HuH-7.5 (cell line): ENCODE results near the gene MAP3K6.
A peak's percentile ranks its signal among the peaks of the same experiment; 100 is the strongest.
"Not testable (repeated sequence)": the region's sequence is repeated elsewhere in the genome, so short reads cannot be mapped to it uniquely, and the experiment has no call there.

Source experiments
- DNase-seq: peaks from one replicate; pipeline ENCODE4 v3.0.0; 2011; ENCODE audit warnings: low spot score

The MAP3K6 gene

DNA sequence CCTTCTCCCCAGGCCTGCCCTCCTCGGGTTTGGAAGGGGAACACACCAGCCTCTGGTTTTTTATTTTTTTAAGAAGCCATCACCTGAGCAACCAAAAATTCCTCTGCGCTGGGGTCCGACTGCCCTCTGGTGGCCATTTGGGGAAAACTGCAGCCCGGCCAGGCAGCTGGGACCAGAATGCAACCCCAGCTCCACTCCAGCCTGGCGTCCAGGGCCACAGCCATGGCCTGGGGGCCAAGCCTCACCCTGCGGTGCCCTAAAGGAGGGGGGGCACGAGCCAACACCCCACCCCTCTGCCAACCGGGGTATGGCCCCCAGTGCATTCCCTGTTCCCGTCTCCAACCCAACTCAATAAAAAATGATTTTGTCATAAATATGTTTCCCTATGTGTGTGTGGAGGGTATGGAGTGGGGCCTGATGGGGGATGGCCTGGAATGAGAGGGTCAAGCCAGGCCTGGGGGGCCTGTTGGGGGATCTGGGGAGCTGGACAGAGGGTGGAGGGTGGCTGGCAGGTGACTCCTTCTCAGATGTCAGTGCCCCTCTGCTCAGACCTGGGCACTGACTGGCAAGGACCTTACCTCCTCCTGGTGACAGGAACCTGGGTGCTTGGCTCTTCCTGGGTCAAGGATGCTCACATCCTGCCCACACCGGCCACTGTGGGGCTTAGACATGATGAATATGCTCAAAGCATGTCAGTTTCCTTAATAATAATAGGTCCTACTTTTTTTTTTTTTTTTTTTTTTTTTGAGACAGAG lies 28.9 kb upstream of the MAP3K6 start:
- DNase-seq: peak; percentile 83

DNA sequence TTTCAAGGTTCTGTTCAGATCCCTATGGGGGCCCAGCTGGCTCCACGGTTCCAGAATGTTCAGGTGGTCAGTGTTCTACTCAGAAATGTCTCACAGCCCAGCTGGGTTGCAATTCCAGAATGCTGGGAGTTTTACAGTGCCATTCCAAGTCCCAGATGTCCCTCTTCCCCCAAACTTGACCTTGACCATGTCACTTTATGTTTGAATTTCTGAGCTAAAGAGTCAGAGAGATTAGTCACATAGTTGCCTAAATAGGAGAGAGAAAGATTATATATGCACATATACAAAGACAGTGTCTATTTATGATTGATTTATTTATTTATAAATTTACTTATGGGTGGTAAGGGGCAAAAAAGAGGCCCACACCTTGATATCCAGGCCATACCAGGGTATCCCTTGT lies 28.2 kb upstream of the MAP3K6 start:
- DNase-seq: no peak

DNA sequence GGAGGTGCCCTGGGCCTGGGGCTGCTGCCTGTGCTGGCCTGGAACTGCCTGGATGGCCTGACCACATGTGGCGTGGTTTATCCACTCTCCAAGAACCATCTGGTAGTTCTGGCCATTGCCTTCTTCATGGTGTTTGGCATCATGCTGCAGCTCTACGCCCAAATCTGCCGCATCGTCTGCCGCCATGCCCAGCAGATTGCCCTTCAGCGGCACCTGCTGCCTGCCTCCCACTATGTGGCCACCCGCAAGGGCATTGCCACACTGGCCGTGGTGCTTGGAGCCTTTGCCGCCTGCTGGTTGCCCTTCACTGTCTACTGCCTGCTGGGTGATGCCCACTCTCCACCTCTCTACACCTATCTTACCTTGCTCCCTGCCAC lies 27.5 kb upstream of the MAP3K6 start:
- DNase-seq: no peak

DNA sequence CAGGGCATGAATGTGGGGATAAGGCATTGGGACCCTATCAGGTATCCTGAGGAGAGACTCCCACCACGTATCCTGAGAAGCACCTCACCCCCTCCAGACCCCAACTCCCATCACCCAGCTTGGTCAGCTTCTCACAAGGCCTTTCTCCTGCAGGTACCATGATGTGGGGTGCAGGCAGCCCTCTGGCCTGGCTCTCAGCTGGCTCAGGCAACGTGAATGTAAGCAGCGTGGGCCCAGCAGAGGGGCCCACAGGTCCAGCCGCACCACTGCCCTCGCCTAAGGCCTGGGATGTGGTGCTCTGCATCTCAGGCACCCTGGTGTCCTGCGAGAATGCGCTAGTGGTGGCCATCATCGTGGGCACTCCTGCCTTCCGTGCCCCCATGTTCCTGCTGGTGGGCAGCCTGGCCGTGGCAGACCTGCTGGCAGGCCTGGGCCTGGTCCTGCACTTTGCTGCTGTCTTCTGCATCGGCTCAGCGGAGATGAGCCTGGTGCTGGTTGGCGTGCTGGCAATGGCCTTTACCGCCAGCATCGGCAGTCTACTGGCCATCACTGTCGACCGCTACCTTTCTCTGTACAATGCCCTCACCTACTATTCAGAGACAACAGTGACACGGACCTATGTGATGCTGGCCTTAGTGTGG lies 27.0 kb upstream of the MAP3K6 start:
- DNase-seq: no peak

DNA sequence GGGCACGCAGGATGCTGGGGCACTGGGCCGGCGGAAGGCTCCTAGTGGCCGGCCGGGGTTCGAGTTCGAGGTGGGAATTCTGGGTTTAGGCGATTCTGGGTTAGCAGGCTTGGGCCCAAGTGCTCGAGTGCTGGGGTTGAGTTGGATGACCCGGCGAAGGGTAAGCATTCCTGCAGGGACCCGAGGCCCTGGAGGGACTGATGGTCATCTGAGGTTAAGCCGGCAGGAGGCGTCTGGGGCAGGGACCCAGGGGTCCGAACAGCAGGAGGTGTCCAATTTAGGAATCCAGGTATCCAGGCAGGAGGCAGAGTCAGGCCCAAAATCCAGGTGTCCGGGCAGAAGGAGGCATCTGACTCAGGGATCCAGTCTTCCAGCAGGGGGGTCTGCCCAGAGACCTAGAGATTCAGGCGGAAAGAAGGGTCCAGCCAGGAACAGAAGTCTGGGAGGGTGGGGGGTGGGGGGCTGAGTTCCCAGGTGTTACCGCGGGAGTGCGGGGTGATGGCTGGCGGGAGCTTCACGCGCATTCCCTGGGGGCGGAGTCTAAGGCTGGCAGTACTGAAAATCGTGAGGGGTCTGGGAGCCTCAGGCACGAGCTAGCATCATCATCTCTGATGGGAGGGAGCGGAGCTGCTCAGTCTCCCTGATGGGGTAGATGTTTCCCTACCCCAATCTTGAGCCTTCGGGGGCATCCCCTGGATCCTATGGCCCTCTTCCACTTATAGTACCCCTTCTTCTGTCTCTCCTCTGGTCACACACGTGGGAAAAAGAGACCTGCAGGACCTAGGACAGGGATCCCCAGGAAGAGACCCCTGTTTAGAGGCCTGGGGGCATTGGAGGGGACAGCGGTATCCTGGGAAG lies 26.2 kb upstream of the MAP3K6 start:
- DNase-seq: peak; percentile 78

DNA sequence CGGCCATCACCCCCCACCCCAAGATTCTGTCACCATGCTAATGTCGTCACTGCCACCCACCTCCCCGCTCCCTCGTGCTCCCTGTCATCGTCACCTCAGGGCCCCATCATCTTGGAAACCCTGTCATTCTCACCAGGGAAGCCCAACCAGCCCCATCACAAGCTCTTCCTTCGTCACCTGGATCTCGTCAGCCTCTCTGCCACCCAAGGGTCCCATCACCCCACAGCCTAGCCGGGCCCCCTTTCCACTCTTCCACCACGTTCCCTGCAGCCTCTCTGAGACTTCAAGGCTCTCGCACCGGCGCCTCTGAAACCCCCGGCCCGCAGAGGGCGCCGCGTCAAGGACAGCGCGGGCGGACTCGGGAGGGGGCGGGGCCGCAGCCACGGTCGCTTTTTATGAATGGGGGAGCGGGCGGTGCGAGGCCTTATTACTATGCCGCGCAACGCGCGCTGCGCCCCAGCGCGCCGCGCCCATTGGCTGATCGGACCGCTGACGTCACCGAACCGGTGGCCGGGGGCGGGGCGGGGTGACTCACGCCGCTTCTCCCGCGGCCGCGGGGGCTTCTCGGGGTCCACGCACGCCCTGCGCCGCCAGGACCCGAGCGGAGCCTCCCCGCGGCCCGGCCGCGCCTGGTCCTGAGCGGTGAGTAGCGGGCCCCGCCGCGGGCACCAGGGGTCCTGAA lies 25.5 kb upstream of the MAP3K6 start, which contains the start of gene GPR3:
GPR3 (plus strand) TSS at position 527 of the 682 bp plus-strand sequence. CDS start 1,177 bp downstream, outside the sequence.
- DNase-seq: peak; percentile 92

DNA sequence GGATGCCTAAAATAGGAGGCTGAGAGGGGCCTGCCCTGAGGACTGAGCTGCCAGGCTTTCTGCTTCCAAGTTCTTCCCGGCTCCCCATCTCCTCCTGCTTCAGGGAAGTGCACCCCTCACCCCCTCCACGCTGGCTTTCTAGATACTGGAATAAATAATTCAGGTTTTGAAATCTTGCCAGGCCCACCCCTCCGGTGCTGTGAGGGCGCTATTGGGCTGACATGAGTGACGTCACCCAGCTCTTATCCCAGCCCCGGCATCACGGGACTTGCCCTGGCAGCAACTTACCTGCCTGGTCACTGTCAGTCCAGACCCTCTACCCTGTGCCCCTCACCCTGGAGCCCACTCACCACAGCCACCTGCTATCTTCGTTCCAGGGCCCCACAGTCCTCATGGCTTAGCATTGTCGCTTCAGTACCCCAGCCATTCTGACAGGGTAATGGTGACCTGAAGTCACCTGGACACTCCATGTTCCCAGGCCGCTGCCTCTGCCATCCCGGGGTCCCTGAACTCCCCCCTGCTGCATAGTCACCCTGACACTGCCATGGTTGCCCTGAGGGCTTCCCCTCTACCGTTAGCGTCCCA lies 24.8 kb upstream of the MAP3K6 start:
- DNase-seq: no peak

DNA sequence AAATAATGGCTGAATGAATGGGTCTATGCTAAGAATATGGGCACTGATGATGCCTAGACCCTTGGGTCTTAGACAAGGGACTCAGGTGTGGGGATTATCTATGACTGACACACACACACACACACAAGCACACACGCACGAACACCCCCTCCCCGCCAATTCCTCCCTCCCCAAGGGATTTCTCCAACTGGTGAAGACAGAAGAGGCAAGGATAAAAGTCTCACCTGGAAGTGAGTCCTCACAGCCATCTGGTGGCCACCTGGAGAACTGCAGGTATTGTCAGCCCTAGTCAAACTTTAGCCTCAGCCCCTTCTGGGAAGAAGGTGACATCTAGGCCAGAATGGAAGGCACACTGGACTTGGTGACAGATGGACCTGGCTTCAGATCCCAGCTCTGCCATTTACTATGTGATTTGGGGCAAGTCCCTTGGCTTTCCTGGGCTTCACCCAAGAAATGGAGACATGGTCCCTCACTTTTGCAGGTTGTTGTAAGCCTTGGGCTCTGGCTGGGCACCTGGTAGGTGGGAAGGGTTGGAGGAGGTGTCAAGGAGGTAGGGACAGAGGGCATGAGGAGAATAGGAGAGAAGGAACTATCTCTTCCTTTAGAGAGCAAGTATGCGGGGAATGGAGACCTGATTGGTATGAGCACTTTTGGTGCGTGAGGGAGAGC lies 21.7 kb upstream of the MAP3K6 start:
- peak; percentile 80 for DNase-seq

DNA sequence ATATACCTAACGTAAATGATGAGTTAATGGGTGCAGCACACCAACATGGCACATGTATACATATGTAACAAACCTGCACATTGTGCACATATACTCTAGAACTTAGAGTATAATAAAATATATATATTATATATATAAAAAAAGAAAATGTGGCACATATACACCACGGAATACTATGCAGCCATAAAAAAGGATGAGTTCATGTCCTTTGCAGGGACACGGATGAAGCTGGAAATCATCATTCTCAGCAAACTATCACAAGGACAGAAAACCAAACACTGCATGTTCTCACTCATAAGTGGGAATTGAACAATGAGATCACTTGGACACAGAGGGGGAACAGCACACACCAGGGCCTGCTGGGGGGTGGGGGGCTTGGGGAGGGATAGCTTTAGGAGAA lies 18.0 kb upstream of the MAP3K6 start:
- not testable (repeated sequence) for DNase-seq

DNA sequence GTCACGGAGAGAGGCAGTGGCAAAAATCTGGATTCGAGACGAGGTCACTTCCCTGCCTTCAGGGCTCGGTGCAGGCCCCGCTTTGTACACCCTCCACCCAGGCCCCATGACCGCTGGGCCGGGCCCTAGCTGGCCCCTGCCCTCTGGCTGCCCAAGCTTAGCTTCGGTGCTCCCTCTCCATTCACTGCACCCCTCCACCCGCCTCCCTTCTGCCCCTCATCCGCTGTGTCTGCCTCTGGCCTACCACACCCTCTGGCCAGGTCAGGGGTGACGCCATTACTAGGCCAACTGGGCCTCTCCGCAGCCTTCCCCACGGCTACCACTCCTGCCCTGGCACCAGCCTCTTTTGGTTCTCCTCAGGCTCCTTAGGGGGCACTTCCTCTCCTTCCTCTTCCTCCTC lies 16.9 kb upstream of the MAP3K6 start:
- DNase-seq: no peak

DNA sequence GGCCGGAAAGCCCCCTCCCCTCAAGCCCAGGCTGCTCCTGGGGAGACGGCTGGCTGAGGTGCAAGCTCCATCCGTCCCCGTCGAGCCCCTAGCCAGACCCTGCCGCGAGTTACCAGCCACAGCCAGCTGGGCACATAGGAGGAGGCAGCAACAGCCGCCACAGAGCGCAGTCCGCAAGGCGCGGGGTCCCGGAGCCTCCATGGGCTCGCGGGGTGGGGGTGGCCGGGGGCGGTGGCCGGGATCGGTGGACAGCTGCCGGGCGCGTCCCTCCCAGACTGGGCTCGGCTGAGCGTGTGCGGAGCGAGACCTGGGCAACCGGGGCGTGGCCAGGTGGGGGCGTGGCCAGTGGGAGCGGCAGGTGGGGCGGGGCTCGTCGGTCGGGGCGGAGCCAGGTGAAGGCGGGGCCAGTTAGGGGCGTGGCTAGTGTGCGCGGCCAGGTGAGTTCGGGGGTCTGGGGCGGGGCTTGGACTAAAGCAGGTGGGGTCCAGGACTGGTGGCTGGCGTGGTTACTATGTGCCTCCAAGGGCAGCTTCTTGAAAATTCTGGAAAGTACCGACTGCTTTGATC lies 16.4 kb upstream of the MAP3K6 start, which contains the start of gene CD164L2:
CD164L2 (minus strand) TSS at position 295 of the 567 bp plus-strand sequence; CDS start at position 201, 94 bp downstream.
- no peak for DNase-seq

DNA sequence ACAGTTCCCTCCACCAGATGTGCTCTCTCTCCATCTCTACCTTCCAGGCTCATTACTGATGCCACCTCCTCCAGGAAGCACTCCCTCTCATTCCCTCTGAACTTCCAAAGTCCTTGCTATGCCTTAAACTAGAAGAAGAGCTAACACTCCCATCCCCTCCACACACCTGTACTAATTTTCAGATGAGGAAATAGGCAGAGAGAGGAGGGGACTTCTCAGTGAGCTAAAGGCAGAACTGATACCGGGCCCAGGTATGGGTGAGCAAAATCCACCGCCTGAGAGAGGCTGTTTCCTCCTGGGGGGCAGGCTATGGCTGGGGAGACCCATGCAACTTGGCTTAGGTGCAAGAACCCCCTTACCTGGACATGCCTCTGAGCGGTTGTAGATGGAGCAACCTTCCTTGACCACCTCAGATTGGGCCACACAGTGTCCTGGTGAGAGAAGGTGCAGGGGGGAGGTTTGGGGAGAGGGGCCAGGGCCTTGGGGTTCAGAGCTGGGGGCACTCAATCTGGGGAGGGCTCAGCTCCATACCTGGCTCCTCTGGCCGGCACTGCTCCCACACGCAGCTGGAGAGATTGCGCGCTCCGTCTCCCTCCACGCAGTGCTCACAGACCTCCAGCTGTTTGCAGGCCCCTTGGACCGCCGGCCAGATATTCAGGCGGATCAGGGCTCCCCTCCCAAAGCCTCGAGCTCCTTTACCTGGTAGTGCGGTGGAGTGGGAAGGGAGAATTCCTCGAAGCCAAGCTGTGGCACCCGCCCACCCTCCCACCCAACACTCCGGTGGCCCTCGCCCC lies 15.4 kb upstream of the MAP3K6 start:
- DNase-seq: no peak

DNA sequence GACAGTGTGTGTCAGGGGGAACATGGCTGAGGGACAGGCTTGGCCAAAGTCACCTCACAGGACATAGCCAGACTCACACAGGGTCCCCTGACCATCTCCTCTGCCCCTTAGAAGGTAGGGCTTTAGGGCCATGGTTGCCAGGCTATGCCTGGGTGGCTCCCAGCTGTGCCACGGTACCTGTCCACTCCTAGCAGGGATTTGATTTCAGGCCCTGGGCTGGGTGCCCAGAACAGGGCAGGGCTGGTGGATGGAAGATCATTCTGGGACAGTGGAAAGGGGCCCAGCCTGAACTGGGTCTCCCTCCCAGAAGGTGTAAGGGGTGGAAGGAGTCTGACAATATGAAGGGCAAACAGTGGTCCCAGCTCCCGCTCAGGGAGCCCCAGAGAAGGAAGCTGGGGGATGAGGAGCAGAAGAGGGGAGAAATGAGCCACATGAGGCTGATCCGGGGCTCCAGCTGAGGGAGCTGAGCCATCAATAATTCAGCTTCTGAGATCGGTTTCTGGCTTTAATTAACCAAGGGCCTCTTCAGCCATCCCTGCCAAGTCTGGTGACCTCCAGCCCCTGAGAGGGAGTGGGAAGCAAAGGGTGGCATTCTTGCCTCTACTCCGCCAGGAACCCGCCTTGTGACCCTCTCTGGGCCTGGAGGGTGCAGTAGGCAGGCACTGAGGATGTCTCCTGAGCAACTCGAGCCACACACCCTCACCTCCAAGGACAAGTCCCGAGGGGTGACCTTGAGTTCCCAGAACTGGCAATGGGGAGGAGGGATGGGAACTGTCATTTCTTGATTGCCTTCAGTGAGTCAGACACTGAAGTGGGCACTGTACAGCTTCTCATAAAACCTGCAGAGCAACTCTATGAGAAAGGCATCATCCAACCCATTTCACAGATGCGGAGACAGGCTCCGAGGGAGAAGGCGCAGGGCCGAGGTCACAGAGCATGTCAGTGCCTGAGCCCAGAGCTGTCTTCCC lies 14.3 kb upstream of the MAP3K6 start:
- DNase-seq: no peak

DNA sequence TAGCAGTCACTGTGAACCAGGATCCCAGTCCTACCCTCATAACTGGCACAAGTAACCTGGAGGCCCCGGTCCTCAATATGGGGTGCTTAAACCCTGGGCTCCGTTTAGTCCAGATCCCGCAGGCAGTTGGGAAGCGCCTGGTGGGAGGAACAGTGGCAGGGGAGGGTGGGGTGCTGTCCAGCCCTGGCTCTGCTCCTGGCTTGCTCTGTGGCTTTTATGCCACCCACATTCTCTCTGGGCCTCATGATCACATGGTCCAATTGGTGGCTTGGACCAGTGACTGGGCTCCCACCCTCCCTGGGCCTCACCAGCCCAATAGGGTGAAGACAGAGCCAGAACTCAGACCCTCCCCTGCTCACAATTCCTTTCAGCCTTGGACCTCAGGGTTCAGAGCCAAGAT lies 13.5 kb upstream of the MAP3K6 start:
- no peak for DNase-seq

DNA sequence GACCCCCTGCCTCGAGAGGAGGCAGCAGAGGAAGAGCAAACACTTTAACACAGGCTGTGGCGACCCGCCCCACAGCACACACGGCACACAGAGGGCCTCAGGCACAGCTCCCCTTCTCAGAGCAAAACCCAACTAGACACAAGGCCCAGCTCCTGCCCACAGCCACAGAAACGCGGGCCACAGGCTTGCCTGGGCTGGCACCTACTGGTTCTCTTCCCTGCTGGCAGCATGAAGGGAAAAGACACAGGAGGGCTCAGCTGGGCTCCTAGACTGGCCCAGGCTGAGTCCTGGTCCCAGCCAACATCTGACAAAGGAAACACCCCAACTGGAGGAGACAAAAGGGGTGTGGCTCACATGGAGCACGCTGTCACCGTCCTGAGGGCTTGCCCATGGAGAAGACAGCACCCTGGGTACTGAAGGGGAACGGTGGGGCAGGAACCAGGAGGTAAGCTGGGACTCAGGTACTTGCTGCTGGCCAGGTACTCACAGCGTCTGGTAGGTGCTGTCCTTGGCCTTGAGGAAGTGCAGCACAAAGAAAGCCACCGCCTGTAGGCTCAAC lies 12.9 kb upstream of the MAP3K6 start:
- DNase-seq: no peak

DNA sequence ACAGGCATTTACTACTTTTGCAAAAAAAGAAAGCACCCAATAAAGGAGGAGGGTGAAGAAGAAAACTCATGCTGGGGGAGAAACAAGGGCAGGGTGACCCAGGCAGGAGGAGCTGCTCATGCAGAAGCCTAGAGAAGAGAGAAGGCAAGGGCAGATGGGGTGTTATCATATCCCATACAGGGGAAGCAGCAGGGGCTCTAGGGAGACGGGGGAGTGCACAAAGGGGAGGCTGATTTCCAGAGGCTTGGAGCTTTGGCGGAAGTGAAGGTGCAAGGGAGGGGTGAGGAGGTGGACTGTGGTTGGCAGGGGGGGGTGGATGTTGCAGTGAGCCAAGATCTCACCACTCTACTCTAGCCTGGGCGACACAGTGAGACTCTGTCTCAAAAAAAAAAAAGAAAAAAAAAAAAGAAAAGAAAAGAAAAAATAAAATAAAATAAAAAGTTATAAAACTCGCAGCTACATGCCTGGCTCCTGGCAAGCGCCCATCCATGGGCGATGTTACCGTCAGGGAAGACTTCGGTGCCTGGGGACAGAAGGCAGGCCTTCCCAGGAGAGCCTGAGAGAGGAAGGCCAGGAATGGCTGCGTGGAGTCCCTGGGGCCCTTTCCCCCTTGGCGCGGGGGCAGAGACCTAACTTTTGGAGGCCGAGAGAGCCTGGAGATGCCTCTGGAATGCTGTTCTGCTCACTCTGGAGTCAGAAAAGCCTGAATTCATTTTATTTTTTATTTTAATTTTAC lies 11.2 kb upstream of the MAP3K6 start:
- no peak for DNase-seq

DNA sequence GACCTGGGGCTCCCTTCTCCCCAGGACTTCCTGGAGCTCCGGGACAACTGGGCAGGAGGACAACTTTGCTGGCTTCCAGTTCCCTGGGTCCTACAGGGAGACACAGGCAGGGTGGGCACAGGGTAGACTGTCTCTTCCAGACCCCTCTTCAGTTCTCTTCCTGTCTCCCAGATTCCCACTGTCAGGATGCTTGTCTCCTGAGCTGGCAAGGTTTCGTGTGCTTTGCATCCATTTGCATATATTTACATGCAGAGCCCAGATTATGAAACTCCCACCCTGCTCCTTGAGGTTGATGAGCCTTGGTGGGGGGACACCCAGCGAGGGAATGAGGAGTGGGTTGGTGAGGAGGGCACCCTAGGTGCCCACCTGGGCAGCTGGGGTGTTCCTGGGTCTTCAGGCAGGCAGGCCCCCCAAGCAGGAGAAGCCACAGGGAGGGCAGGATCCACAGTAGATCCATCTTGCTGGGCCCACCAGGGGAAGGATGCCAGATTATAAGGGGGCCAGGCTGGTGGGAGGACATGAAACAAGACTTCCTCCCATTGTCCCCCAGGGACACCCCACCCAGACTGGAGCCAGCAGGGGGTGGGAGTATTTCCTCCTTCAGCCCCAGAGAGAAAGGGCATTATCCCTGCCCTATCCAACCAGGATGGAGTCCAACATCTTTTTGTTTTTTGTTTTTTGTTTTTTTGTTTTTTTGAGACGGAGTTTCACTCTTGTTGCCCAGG lies 7.8 kb upstream of the MAP3K6 start, which contains the start of gene FCN3:
FCN3 (minus strand) TSS at position 463 of the 725 bp plus-strand sequence; CDS start at position 457, 6 bp downstream.
- no peak for DNase-seq
